K562 (cell line): ENCODE measurements around the gene TTBK1. TPM values are rescaled to one million over a fixed set of nuclear protein-coding genes. Genes with fewer than 3 reads are reported as not detected.

ENCODE experiments used
- GATAD2A ChIP-seq: fragments of 450-650 bp; IDR thresholded peaks from 2 replicates; pipeline ENCODE4 v1.6.1; 2017
- KLF13 ChIP-seq: fragments of 450-650 bp; IDR thresholded peaks from 2 replicates; pipeline ENCODE4 v1.6.1; 2016; ENCODE audit warnings: missing genetic modification characterization, low read depth, mild to moderate bottlenecking, missing compliant biosample characterization, moderate library complexity, borderline replicate concordance
- SPI1 ChIP-seq: IDR thresholded peaks from 2 replicates; pipeline ENCODE4 v1.6.1; 2011; ENCODE audit warnings: low read depth, low read length, control low read depth, borderline replicate concordance
- SRSF9 ChIP-seq: fragments of 200-400 bp; formaldehyde crosslinking; IDR thresholded peaks from 2 replicates; pipeline ENCODE4 v1.6.1; 2017; ENCODE audit warnings: low read depth, low read length, borderline replicate concordance
- ZNF436 ChIP-seq: fragments of 250-450, 450-650 bp; sonication (Bioruptor Pico); formaldehyde crosslinking; IDR thresholded peaks from 2 replicates; pipeline ENCODE4 v1.7.0; 2020; ENCODE audit warnings: mild to moderate bottlenecking
- polyA plus RNA-seq, 8 experiments: library from polyadenylated mRNA; depleted of rRNA in 4 of 8; stranded (reverse) in 5 of 8; unstranded in 3 of 8; fragments of >200 nt; fragmentation: Nextera tagmentation in 2 of 8; fragmentation: Illumina TruSeq in 1 of 8; extraction: Ambion mirVana in 2 of 8; extraction: Trizol in 1 of 8; gene quantifications; 2 replicates each; pipeline versions ENCODE4 v1.2.1 to v1.2.3, GENCODE V29; 2011 to 2014; ENCODE audit warnings: inconsistent platforms in 1 of 8, missing spikeins in 1 of 8
- total RNA-seq, 7 experiments: library from RNA; depleted of rRNA in 6 of 7; stranded (reverse); fragments of >200 nt in 6 of 7; fragmentation: Illumina TruSeq in 2 of 7; extraction: Trizol in 2 of 7; gene quantifications; 2 replicates each; pipeline versions ENCODE4 v1.2.1 to v1.2.3, GENCODE V29; 2011 to 2021; ENCODE audit warnings: low replicate concordance in 1 of 7
- TF ChIP-seq, protein P1 (sequence below): fragments of 450-650 bp; IDR thresholded peaks from 2 replicates; pipeline ENCODE4 v1.6.1; 2016; ENCODE audit warnings: low read depth, mild to moderate bottlenecking, moderate library complexity
- TF ChIP-seq, protein P2 (sequence below): IDR thresholded peaks from 2 replicates; pipeline ENCODE4 v1.6.1; 2016; ENCODE audit warnings: missing genetic modification characterization, missing compliant biosample characterization
- TF ChIP-seq, protein P3 (sequence below): fragments of 250-450 bp; sonication (Bioruptor Pico); IDR thresholded peaks from 2 replicates; pipeline ENCODE4 v1.4.0; 2020
- TF ChIP-seq, protein P4 (sequence below), 2 experiments: IDR thresholded peaks; 2 replicates each; pipeline ENCODE4 v1.6.1; 2011; ENCODE audit warnings: borderline replicate concordance in 1 of 2, control low read depth in 1 of 2, low read depth in 1 of 2, low read length in 1 of 2, mild to moderate bottlenecking in 1 of 2, mixed read lengths in 1 of 2, moderate library complexity in 1 of 2; ENCODE audit not compliant: insufficient read depth in 1 of 2, insufficient read length in 1 of 2, poor library complexity in 1 of 2, severe bottlenecking in 1 of 2; ENCODE audit errors: extremely low read depth in 1 of 2
- TF ChIP-seq, protein P5 (sequence below): fragments of 250-450 bp; sonication (Bioruptor Pico); IDR thresholded peaks from 2 replicates; pipeline ENCODE4 v1.8.0; 2022; ENCODE audit warnings: moderate library complexity, mild to moderate bottlenecking, inconsistent platforms
- TF ChIP-seq, protein P6 (sequence below), 2 experiments: fragments of 450-650 bp; IDR thresholded peaks; 2 replicates each; pipeline ENCODE4 v1.6.1; 2018; ENCODE audit warnings: mild to moderate bottlenecking in 2 of 2, low read depth in 1 of 2; ENCODE audit not compliant: partially characterized antibody in 2 of 2
- TF ChIP-seq, protein P7 (sequence below): fragments of 250-450 bp; sonication (Bioruptor Pico); IDR thresholded peaks from 2 replicates; pipeline ENCODE4 v1.4.0; 2020; ENCODE audit warnings: mild to moderate bottlenecking, moderate library complexity, borderline replicate concordance

The TTBK1 gene
- total and polyA plus RNA-seq, 9 of the 15 experiments (the other 6 are each of a cell fraction or from before 2014, with no cell fraction given), result not detected

DNA sequence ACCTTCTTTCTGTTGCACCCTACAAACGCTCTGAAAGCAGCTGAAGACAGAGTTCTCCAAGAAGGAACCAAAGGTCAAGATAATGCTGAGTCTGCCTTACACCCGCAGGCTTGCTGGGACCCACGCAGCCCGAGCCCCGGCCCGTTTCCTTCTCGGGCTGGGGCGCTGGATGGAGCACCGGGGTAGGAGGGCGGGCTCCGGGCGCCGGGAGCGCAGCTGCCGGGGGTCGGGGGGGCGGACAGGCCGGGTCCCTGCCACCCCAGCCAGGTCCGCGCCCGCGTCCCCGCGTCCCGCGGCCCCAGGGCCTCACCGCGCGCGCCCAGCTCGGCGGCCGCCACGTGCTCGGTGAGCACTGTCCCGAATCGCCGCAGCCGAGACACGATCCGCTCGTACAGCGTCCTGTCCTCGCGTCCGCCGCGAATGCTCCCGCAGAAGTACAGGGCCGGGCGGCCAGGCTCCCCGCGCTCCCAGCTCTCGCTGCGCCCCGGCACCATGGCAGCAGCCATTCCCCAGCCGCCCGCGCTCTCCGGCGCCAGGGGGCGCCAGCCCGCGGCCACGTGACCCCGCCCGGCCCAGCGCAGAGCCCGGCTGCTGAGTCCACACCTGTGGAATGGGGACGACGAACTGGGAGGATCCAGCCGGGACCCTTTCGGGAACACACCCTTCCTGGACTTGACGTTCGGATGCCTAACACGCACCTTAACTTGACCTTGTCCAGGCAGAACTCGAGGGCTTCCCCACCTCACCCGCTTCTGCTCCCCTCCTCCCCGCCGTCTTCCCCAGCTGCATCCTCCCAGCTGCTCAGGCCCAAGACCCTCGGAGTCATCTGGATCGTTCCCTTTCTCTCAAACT is 14.1 kb upstream of the TTBK1 start, which contains the start of gene DNPH1 (continued):
- TF ChIP-seq, protein P1, sequence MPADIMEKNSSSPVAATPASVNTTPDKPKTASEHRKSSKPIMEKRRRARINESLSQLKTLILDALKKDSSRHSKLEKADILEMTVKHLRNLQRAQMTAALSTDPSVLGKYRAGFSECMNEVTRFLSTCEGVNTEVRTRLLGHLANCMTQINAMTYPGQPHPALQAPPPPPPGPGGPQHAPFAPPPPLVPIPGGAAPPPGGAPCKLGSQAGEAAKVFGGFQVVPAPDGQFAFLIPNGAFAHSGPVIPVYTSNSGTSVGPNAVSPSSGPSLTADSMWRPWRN, result no peak; the same call in 1 of the 2 replicates
- TF ChIP-seq, protein P2, sequence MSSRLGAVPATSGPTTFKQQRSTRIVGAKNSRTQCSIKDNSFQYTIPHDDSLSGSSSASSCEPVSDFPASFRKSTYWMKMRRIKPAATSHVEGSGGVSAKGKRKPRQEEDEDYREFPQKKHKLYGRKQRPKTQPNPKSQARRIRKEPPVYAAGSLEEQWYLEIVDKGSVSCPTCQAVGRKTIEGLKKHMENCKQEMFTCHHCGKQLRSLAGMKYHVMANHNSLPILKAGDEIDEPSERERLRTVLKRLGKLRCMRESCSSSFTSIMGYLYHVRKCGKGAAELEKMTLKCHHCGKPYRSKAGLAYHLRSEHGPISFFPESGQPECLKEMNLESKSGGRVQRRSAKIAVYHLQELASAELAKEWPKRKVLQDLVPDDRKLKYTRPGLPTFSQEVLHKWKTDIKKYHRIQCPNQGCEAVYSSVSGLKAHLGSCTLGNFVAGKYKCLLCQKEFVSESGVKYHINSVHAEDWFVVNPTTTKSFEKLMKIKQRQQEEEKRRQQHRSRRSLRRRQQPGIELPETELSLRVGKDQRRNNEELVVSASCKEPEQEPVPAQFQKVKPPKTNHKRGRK (tag), result no peak
- TF ChIP-seq, protein P3, sequence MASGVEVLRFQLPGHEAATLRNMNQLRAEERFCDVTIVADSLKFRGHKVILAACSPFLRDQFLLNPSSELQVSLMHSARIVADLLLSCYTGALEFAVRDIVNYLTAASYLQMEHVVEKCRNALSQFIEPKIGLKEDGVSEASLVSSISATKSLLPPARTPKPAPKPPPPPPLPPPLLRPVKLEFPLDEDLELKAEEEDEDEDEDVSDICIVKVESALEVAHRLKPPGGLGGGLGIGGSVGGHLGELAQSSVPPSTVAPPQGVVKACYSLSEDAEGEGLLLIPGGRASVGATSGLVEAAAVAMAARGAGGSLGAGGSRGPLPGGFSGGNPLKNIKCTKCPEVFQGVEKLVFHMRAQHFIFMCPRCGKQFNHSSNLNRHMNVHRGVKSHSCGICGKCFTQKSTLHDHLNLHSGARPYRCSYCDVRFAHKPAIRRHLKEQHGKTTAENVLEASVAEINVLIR, result no peak; the same call in 1 of the 2 replicates
- TF ChIP-seq SPI1, result no peak
- TF ChIP-seq, protein P4, sequence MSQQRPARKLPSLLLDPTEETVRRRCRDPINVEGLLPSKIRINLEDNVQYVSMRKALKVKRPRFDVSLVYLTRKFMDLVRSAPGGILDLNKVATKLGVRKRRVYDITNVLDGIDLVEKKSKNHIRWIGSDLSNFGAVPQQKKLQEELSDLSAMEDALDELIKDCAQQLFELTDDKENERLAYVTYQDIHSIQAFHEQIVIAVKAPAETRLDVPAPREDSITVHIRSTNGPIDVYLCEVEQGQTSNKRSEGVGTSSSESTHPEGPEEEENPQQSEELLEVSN (IDR thresholded peaks at IDR 0.05; ENCODE audit: borderline replicate concordance in 1 of 2, extremely low read depth in 1 of 2, insufficient read depth in 1 of 2, insufficient read length in 1 of 2, low read depth in 1 of 2, low read length in 1 of 2, poor library complexity in 1 of 2, severe bottlenecking in 1 of 2), result peak; percentile 94 to 97
- no peak for TF ChIP-seq ZNF436 (CRISPR knock-in tag)
- TF ChIP-seq, protein P5, sequence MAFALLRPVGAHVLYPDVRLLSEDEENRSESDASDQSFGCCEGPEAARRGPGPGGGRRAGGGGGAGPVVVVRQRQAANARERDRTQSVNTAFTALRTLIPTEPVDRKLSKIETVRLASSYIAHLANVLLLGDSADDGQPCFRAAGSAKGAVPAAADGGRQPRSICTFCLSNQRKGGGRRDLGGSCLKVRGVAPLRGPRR, result 0 out of 2 replicates have a peak, but pooled peaks have one; percentile 46
- TF ChIP-seq, protein P6, sequence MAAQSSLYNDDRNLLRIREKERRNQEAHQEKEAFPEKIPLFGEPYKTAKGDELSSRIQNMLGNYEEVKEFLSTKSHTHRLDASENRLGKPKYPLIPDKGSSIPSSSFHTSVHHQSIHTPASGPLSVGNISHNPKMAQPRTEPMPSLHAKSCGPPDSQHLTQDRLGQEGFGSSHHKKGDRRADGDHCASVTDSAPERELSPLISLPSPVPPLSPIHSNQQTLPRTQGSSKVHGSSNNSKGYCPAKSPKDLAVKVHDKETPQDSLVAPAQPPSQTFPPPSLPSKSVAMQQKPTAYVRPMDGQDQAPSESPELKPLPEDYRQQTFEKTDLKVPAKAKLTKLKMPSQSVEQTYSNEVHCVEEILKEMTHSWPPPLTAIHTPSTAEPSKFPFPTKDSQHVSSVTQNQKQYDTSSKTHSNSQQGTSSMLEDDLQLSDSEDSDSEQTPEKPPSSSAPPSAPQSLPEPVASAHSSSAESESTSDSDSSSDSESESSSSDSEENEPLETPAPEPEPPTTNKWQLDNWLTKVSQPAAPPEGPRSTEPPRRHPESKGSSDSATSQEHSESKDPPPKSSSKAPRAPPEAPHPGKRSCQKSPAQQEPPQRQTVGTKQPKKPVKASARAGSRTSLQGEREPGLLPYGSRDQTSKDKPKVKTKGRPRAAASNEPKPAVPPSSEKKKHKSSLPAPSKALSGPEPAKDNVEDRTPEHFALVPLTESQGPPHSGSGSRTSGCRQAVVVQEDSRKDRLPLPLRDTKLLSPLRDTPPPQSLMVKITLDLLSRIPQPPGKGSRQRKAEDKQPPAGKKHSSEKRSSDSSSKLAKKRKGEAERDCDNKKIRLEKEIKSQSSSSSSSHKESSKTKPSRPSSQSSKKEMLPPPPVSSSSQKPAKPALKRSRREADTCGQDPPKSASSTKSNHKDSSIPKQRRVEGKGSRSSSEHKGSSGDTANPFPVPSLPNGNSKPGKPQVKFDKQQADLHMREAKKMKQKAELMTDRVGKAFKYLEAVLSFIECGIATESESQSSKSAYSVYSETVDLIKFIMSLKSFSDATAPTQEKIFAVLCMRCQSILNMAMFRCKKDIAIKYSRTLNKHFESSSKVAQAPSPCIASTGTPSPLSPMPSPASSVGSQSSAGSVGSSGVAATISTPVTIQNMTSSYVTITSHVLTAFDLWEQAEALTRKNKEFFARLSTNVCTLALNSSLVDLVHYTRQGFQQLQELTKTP (IDR thresholded peaks at IDR 0.05; ENCODE audit: low read depth in 1 of 2, partially characterized antibody in 2 of 2), result no peak
- no peak for TF ChIP-seq SRSF9
- TF ChIP-seq, protein P7, sequence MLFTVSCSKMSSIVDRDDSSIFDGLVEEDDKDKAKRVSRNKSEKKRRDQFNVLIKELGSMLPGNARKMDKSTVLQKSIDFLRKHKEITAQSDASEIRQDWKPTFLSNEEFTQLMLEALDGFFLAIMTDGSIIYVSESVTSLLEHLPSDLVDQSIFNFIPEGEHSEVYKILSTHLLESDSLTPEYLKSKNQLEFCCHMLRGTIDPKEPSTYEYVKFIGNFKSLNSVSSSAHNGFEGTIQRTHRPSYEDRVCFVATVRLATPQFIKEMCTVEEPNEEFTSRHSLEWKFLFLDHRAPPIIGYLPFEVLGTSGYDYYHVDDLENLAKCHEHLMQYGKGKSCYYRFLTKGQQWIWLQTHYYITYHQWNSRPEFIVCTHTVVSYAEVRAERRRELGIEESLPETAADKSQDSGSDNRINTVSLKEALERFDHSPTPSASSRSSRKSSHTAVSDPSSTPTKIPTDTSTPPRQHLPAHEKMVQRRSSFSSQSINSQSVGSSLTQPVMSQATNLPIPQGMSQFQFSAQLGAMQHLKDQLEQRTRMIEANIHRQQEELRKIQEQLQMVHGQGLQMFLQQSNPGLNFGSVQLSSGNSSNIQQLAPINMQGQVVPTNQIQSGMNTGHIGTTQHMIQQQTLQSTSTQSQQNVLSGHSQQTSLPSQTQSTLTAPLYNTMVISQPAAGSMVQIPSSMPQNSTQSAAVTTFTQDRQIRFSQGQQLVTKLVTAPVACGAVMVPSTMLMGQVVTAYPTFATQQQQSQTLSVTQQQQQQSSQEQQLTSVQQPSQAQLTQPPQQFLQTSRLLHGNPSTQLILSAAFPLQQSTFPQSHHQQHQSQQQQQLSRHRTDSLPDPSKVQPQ (CRISPR knock-in tag), result peak; percentile 58; the same call in 1 of the 2 replicates
- peak; percentile 70 for TF ChIP-seq GATAD2A
- peak; percentile 48; the same call in 1 of the 2 replicates for TF ChIP-seq KLF13 (tag)
